OCI-LY3 (cell line): ENCODE data around the gene LRRC56.

Experiments
- CTCF ChIP-seq: fragments of 200-600, 300-600 bp; sonication (generic); IDR thresholded peaks from 2 replicates; pipeline ENCODE4 v1.5.1; 2014; ENCODE audit warnings: antibody characterized with exemption, low read length, low read depth
- EZH2phosphoT487 ChIP-seq: fragments of 200-600 bp; shearing (Covaris generic); IDR thresholded peaks from 2 replicates; pipeline ENCODE4 v1.6.1; 2018; ENCODE audit warnings: antibody characterized with exemption, mixed run types, low read depth

- no peak for TF ChIP-seq CTCF
- no peak for TF ChIP-seq EZH2phosphoT487
Measured at GRCh38 chr11:555780-556661, 18.7 kb downstream of the LRRC56 start.
